BLaER1 treated with 17β-estradiol and CSF1 and Interleukin-3, amounts not matched to agents 10 nM and 100 nM (cell line): Measurements from ENCODE around the gene NEDD4L.

Experiments used
- H3K27ac ChIP-seq, 11 experiments: shearing (Covaris generic); formaldehyde crosslinking; 2 replicates each; pipeline ENCODE4 v1.8.1; 2022
- H3K27me3 ChIP-seq, 11 experiments: shearing (Covaris generic); formaldehyde crosslinking; 2 replicates each; pipeline ENCODE4 v1.8.1; 2022
- H3K36me3 ChIP-seq, 11 experiments: shearing (Covaris generic); formaldehyde crosslinking; 2 replicates each; pipeline ENCODE4 v1.8.1; 2022
- H3K4me1 ChIP-seq, 10 experiments: shearing (Covaris generic); formaldehyde crosslinking; 2 replicates each; pipeline ENCODE4 v1.8.1; 2022
- H3K4me2 ChIP-seq, 11 experiments: shearing (Covaris generic); formaldehyde crosslinking; 2 replicates each; pipeline ENCODE4 v1.8.1; 2022
- H3K4me3 ChIP-seq, 10 experiments: shearing (Covaris generic); formaldehyde crosslinking; 2 replicates each; pipeline ENCODE4 v1.8.1; 2022
- H3K9ac ChIP-seq, 11 experiments: shearing (Covaris generic); formaldehyde crosslinking; 2 replicates each; pipeline ENCODE4 v1.8.1; 2022
- H3K9me3 ChIP-seq, 11 experiments: shearing (Covaris generic); formaldehyde crosslinking; replicated peaks in 1 of 11; 2 replicates each; pipeline ENCODE4 v1.8.1; 2022
- H4K20me1 ChIP-seq, 11 experiments: shearing (Covaris generic); formaldehyde crosslinking; 2 replicates each; pipeline ENCODE4 v1.8.1; 2022
- Cebpa-rat ChIP-seq, 11 experiments: shearing (Covaris generic); IDR thresholded peaks; 2 replicates each; pipeline ENCODE4 v1.8.1; 2022

Gene NEDD4L

GRCh38 chr18:58411323-58411722 lies 367.3 kb downstream of the NEDD4L start:
- Histone ChIP-seq H3K27ac (no peak overlapping the region), H3K4me1 (peaks cover 0 to 75% (median 19%) of the 10 kb centered on the region in 10 experiments; a peak in 13 of 20 replicates), H3K9me3 (no peaks in the 10 kb centered on the region), H3K36me3 (no peaks in the 10 kb centered on the region), H4K20me1 (no peaks in the 10 kb centered on the region), H3K4me3 (no peak overlapping the region), H3K9ac (no peak overlapping the region), H3K4me2 (peak overlapping the region in 3 of 11 experiments; percentile 4 to 20 (median 19); a peak in 3 of 22 replicates), H3K27me3 (no peaks in the 10 kb centered on the region)
- TF ChIP-seq Cebpa-rat (IDR thresholded peaks at IDR 0.05) = no peak

GRCh38 chr18:58412844-58413666 lies 369.0 kb downstream of the NEDD4L start:
- no peaks in the 10 kb centered on the region for H4K20me1 ChIP-seq
- no peak overlapping the region for H3K9ac ChIP-seq
- no peaks in the 10 kb centered on the region for H3K27me3 ChIP-seq
- peaks cover 0 to 69% (median 8%) of the 10 kb centered on the region in 10 experiments; a peak in 9 of 20 replicates for H3K4me1 ChIP-seq
- no peak overlapping the region for H3K4me3 ChIP-seq
- peak overlapping the region in 5 of 11 experiments; percentile 5 to 41 (median 14); a peak in 5 of 22 replicates for H3K4me2 ChIP-seq
- TF ChIP-seq Cebpa-rat (IDR thresholded peaks at IDR 0.05) = no peak
- no peaks in the 10 kb centered on the region for H3K36me3 ChIP-seq
- no peak overlapping the region for H3K27ac ChIP-seq
- no peaks in the 10 kb centered on the region for H3K9me3 ChIP-seq

DNA sequence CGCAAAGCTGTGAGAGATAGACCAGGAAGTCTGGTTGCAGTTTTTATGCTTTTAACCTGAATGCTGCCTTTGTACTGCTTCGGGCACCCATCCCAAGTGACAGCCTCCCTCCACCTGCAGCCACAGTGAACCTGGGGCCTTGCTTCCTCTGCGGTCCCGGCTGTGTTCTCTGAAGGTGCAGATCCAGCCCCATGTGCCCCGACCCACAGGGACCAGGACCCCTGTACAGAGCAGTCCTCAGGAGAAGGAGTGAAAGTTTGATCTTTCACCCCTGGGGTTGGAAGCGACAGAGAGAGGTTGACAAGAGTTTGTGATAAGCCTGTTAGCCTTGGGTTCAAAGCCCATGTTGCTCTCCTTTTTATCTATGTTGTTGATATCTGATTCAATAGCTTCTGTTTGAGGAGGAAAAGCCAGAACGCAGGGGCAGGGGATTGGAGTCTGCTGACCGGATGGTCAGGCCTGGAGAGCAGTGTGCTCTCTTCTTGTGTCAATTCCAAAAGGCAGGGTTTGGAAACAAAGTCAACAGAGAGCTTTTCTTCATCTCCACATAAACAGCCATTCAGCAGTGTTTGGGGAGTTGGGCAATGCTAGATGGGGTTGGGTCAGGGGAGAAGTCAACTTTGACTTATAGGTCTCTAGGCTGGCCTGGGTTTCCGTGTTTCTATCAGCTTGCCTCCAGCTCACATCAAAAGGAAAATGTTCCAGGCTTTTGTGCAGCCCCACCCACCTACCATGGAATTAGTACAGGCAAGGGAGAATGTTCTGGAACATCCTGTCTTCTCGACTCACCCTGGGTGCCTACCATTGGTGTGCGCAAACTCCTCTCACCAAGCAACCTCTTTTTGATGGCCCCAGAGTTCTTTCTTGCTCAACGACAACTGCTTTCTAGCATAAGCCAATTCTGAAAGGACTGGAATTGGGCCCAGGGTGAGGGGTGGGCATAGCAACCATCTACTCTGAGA lies 369.9 kb downstream of the NEDD4L start:
- H3K4me3 ChIP-seq = no peak overlapping the region
- H3K27ac ChIP-seq = no peak overlapping the region
- H3K9me3 ChIP-seq = no peaks in the 10 kb centered on the region
- H4K20me1 ChIP-seq = no peaks in the 10 kb centered on the region
- H3K27me3 ChIP-seq = no peaks in the 10 kb centered on the region
- no peak for TF ChIP-seq Cebpa-rat (IDR thresholded peaks at IDR 0.05)
- no peak overlapping the region for H3K9ac ChIP-seq
- peak overlapping the region in 5 of 11 experiments; percentile 5 to 49 (median 22); a peak in 6 of 22 replicates for H3K4me2 ChIP-seq
- peaks cover 0 to 64% (median 8%) of the 10 kb centered on the region in 10 experiments; a peak in 9 of 20 replicates for H3K4me1 ChIP-seq
- H3K36me3 ChIP-seq = no peaks in the 10 kb centered on the region

GRCh38 chr18:58416014-58416703 lies 372.1 kb downstream of the NEDD4L start:
- H3K4me2 ChIP-seq = 0 out of 22 replicates have a peak overlapping the region, but pooled peaks of 1 of the 11 experiments have one; percentile 4
- no peak overlapping the region for H3K9ac ChIP-seq
- no peaks in the 10 kb centered on the region; a peak in 1 of 22 replicates for H3K9me3 ChIP-seq
- H3K4me1 ChIP-seq = peaks cover 0 to 42% (median 8%) of the 10 kb centered on the region in 10 experiments; a peak in 9 of 20 replicates
- no peak for TF ChIP-seq Cebpa-rat (IDR thresholded peaks at IDR 0.05)
- H3K4me3 ChIP-seq = no peak overlapping the region
- H4K20me1 ChIP-seq = no peaks in the 10 kb centered on the region
- no peaks in the 10 kb centered on the region for H3K36me3 ChIP-seq
- no peaks in the 10 kb centered on the region for H3K27me3 ChIP-seq
- H3K27ac ChIP-seq = no peak overlapping the region

- Histone ChIP-seq H3K9me3 (no peaks in the 10 kb centered on the region; a peak in 1 of 22 replicates), H4K20me1 (no peaks in the 10 kb centered on the region), H3K4me2 (peak overlapping the region in 1 of 11 experiments; percentile 14; a peak in 3 of 22 replicates), H3K27ac (no peak overlapping the region), H3K27me3 (no peaks in the 10 kb centered on the region), H3K36me3 (no peaks in the 10 kb centered on the region), H3K9ac (no peak overlapping the region), H3K4me1 (peaks cover 0 to 40% (median 8%) of the 10 kb centered on the region in 10 experiments; a peak in 9 of 20 replicates), H3K4me3 (no peak overlapping the region)
- no peak for TF ChIP-seq Cebpa-rat (IDR thresholded peaks at IDR 0.05)
These were observed 373.0 kb downstream of the NEDD4L start for GRCh38 chr18:58416704-58417683.

GRCh38 chr18:58417752-58418151 lies 373.7 kb downstream of the NEDD4L start:
- peak overlapping the region in 2 of 11 experiments; percentile 5 to 14; a peak in 3 of 22 replicates for H3K4me2 ChIP-seq

GRCh38 chr18:58418361-58418760 lies 374.3 kb downstream of the NEDD4L start:
- Histone ChIP-seq H3K27me3 (no peaks in the 10 kb centered on the region), H3K4me2 (peak overlapping the region in 2 of 11 experiments; percentile 5 to 14; a peak in 2 of 22 replicates), H4K20me1 (no peaks in the 10 kb centered on the region), H3K36me3 (no peaks in the 10 kb centered on the region), H3K9ac (no peak overlapping the region), H3K9me3 (no peaks in the 10 kb centered on the region; a peak in 1 of 22 replicates), H3K4me1 (peaks cover 0 to 37% (median 7%) of the 10 kb centered on the region in 10 experiments; a peak in 9 of 20 replicates), H3K4me3 (no peak overlapping the region), H3K27ac (no peak overlapping the region)
- TF ChIP-seq Cebpa-rat (IDR thresholded peaks at IDR 0.05) = no peak

More at GRCh38 chr18:58417752-58418151, 373.7 kb downstream of the NEDD4L start:
- Histone ChIP-seq H3K9ac (no peak overlapping the region), H3K27me3 (no peaks in the 10 kb centered on the region), H3K9me3 (no peaks in the 10 kb centered on the region; a peak in 1 of 22 replicates), H4K20me1 (no peaks in the 10 kb centered on the region), H3K4me3 (no peak overlapping the region), H3K4me1 (peaks cover 0 to 40% (median 8%) of the 10 kb centered on the region in 10 experiments; a peak in 9 of 20 replicates), H3K27ac (no peak overlapping the region), H3K36me3 (no peaks in the 10 kb centered on the region)
- no peak for TF ChIP-seq Cebpa-rat (IDR thresholded peaks at IDR 0.05)
